Activated T-cell treated with anti-CD3 and anti-CD28 coated beads, Interleukin-2, amount 50 U/mL, for 24 hours (primary cell): Measurements from ENCODE around the gene GLB1L3.
A peak's percentile ranks its signal among the peaks of the same experiment; 100 is the strongest.

Experiments used
- DNase-seq: peaks from one replicate; pipeline ENCODE4 v3.0.0-alpha.2; 2020
- H3K27ac Mint-ChIP-seq: 2 replicates; pipeline ENCODE4 v1.8.0; 2020; ENCODE audit warnings: mild to moderate bottlenecking, mixed read lengths
- H3K27me3 Mint-ChIP-seq: 2 replicates; pipeline ENCODE4 v1.8.0; 2020; ENCODE audit warnings: mixed read lengths
- H3K36me3 Mint-ChIP-seq: 2 replicates; pipeline ENCODE4 v1.8.0; 2020; ENCODE audit warnings: low read depth, mixed read lengths
- H3K4me1 Mint-ChIP-seq: 2 replicates; pipeline ENCODE4 v1.8.0; 2020; ENCODE audit warnings: low read depth, mixed read lengths
- H3K4me3 Mint-ChIP-seq: 2 replicates; pipeline ENCODE4 v1.8.0; 2020; ENCODE audit warnings: mild to moderate bottlenecking, moderate library complexity, mixed read lengths
- H3K9me3 Mint-ChIP-seq: 2 replicates; pipeline ENCODE4 v1.8.0; 2020; ENCODE audit warnings: mixed read lengths

GLB1L3 gene

GRCh38 chr11:134260983-134261382 lies 15.2 kb upstream of the GLB1L3 start:
- peaks cover 82% of the 10 kb centered on the region for H3K36me3 Mint-ChIP-seq
- H3K27ac Mint-ChIP-seq = no peak overlapping the region
- peaks cover 5% of the 10 kb centered on the region for H3K4me1 Mint-ChIP-seq
- no peaks in the 10 kb centered on the region for H3K27me3 Mint-ChIP-seq
- no peak overlapping the region for H3K4me3 Mint-ChIP-seq
- H3K9me3 Mint-ChIP-seq = no peaks in the 10 kb centered on the region
- no peak for DNase-seq

DNA sequence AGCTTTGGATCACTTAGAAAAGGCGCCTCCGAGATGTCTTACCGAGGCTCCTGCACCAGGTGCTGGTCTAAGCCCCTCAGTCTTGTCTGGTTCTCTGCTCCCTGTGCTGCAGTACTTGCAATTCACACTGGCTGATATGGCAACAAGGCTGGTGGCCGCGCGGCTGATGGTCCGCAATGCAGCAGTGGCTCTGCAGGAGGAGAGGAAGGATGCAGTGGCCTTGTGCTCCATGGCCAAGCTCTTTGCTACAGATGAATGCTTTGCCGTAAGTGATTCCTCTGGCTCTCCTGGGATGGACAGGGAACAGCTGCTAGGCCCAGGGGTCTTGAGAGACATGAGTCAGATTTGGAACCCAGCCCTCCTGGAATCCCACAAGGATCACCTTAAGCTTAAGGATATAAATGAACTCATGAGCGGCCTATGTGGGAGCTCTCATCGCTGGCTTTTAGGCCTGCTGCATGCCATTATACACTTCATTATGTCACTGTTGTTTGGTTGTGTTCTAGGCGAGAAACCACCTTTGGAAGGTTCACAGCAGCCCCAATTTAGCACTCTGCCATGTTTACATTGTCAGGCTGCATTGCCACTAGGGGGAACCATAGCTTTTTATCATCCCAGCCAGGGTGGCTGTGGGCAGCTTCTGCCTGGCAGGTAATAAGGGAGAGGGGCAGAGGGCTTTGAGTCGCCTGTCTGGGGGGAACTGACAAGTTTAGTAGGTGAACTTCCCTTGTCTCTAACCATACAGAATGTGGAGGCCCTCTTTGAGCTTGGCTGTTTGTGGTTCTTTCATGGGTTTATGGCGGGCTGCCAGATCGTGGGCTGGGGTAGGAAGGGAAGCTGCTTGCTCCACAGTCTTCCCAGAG lies 14.3 kb upstream of the GLB1L3 start:
- H3K9me3 Mint-ChIP-seq = no peaks in the 10 kb centered on the region
- peak; percentile 41 for DNase-seq
- no peak overlapping the region for H3K4me3 Mint-ChIP-seq
- H3K27ac Mint-ChIP-seq = no peak overlapping the region
- no peaks in the 10 kb centered on the region for H3K4me1 Mint-ChIP-seq
- no peaks in the 10 kb centered on the region for H3K27me3 Mint-ChIP-seq
- peaks cover 74% of the 10 kb centered on the region for H3K36me3 Mint-ChIP-seq

- no peaks in the 10 kb centered on the region for H3K9me3 Mint-ChIP-seq
- no peaks in the 10 kb centered on the region for H3K27me3 Mint-ChIP-seq
- no peak for DNase-seq
- H3K36me3 Mint-ChIP-seq = peaks cover 47% of the 10 kb centered on the region
- peaks cover 6% of the 10 kb centered on the region for H3K4me1 Mint-ChIP-seq
- H3K27ac Mint-ChIP-seq = peak overlapping the region; percentile 7
- no peak overlapping the region for H3K4me3 Mint-ChIP-seq
These were observed 11.0 kb upstream of the GLB1L3 start for GRCh38 chr11:134264966-134265764.

DNA sequence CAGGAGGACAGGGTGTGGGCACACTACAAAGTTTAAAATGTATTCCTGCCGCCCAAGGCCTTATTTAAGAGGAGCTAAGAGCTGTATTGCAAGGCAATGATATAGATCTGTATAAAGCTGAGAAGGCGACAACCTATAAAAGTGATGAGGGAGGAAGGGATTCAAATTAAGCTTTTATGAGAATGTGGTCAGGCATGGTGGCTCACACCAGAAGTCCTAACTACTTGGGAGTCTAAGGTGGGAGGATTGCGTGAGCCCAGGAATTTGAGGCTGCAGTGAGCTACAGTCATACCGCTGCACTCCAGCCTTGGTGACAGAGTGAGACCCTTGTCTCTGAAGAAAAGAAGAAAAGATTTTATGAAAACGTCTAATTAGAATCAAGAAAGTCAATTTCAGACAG lies 9.7 kb upstream of the GLB1L3 start:
- no peak for DNase-seq
- Mint-ChIP-seq H3K36me3 (peaks cover 34% of the 10 kb centered on the region), H3K27me3 (no peaks in the 10 kb centered on the region), H3K4me3 (no peak overlapping the region), H3K27ac (no peak overlapping the region), H3K4me1 (peaks cover 16% of the 10 kb centered on the region), H3K9me3 (no peaks in the 10 kb centered on the region)

- Mint-ChIP-seq H3K27ac (no peak overlapping the region), H3K4me3 (no peak overlapping the region), H3K9me3 (no peaks in the 10 kb centered on the region), H3K4me1 (peaks cover 18% of the 10 kb centered on the region), H3K27me3 (no peaks in the 10 kb centered on the region), H3K36me3 (peaks cover 30% of the 10 kb centered on the region)
- DNase-seq = no peak
These were observed 9.3 kb upstream of the GLB1L3 start for GRCh38 chr11:134266841-134267251.

GRCh38 chr11:134267461-134267860 lies 8.7 kb upstream of the GLB1L3 start:
- Mint-ChIP-seq H3K27ac (no peak overlapping the region), H3K4me1 (peaks cover 21% of the 10 kb centered on the region), H3K36me3 (peaks cover 26% of the 10 kb centered on the region), H3K9me3 (no peaks in the 10 kb centered on the region), H3K4me3 (no peak overlapping the region), H3K27me3 (no peaks in the 10 kb centered on the region)
- DNase-seq = no peak

DNA sequence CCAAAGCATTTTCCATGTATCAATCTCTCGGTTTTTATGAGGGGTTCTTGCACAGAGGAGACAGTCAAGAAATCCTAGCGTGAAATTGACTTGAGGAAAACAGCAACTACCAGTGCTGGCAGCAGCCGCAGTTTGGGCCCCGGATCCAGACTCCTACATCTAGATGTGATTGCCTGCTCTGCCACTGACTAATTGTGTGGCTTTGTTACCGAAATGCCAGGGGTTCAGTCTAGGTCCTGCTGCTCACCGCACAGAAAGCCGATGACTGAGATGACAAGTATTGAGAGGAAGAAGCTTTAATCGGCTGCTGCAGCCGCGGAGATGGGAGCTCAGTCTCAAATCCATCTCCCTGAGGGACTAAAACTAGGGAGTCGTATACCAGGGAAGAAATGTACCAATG lies 8.2 kb upstream of the GLB1L3 start:
- no peak for DNase-seq
- Mint-ChIP-seq H3K27me3 (no peaks in the 10 kb centered on the region), H3K4me3 (no peak overlapping the region), H3K4me1 (peaks cover 25% of the 10 kb centered on the region), H3K36me3 (peaks cover 24% of the 10 kb centered on the region), H3K27ac (no peak overlapping the region), H3K9me3 (no peaks in the 10 kb centered on the region)

- Mint-ChIP-seq H3K27ac (no peak overlapping the region), H3K4me1 (peaks cover 47% of the 10 kb centered on the region), H3K4me3 (no peak overlapping the region), H3K36me3 (peaks cover 11% of the 10 kb centered on the region), H3K9me3 (no peaks in the 10 kb centered on the region), H3K27me3 (no peaks in the 10 kb centered on the region)
- no peak for DNase-seq
These were observed 5.9 kb upstream of the GLB1L3 start for GRCh38 chr11:134270250-134270714.

DNA sequence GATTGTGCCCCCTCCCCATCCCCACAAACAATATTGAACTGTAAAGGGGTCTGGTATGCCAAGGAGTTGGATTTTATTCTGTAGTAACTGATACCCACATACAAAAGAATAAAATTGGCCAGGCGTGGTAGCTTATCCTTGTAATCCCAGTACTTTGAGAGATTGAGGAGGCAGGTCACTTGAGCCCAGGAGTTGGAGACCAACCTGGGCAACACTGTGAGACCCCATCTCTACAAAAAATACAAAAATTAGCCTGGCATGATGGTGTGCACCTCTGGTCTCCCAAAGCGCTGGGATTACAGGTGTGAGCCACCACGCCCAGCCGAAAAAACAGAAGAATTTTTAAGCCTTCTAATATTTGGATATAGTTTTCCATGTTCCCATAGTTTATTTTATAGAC lies 4.2 kb upstream of the GLB1L3 start:
- no peak overlapping the region for H3K27ac Mint-ChIP-seq
- peaks cover 18% of the 10 kb centered on the region for H3K36me3 Mint-ChIP-seq
- H3K9me3 Mint-ChIP-seq = no peaks in the 10 kb centered on the region
- H3K4me3 Mint-ChIP-seq = no peak overlapping the region
- peaks cover 56% of the 10 kb centered on the region for H3K4me1 Mint-ChIP-seq
- no peak for DNase-seq
- H3K27me3 Mint-ChIP-seq = no peaks in the 10 kb centered on the region

DNA sequence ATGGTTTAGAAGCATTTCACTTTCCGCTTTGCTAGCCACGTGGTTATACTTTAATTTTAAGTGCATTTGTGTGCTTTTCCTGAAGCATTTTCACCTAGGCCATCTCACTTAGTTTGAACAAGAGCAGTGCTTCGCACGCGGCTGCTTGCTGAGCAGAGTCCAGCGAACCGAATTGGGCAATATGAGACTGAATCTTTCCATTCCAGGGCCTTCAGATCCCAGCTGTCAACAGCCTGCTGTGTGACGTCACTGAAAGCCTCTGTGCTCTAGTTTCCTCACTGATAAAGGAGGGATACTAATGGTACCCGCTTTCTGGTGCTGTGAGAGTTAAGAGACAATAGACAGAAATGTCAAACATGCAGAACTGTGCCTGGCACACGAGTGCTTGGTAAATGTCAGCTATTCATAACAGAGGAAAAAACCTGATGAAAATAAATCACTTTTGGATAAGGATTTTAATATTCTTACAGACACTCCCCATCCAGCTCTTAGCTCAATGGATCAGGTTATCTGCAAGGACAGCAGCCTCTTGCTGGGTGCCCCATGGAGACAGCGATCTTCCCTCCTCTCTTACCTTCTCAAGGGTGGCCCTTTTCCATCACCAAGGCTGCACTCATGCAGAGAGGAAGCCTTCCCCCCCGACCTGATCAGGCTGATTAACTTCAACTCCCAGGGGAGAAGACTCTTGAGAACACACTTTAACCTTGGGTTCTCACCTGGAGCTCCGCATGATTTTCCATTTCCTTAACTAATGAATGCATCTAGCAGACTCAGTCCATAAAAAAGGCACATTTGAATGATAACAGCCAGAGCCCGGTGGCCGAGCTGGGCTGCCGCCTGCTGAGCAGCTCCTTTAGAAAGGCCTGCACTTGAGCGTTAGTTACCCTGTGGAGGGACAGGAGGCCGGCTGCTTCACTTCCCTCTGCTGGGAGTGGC lies 3.5 kb upstream of the GLB1L3 start:
- Mint-ChIP-seq H3K4me3 (no peak overlapping the region), H3K27me3 (peaks cover 6% of the 10 kb centered on the region), H3K27ac (no peak overlapping the region), H3K9me3 (no peaks in the 10 kb centered on the region), H3K36me3 (peaks cover 18% of the 10 kb centered on the region), H3K4me1 (peaks cover 59% of the 10 kb centered on the region)
- no peak for DNase-seq

GRCh38 chr11:134273317-134273712 lies 2.9 kb upstream of the GLB1L3 start:
- peaks cover 9% of the 10 kb centered on the region for H3K27me3 Mint-ChIP-seq
- peaks cover 59% of the 10 kb centered on the region for H3K4me1 Mint-ChIP-seq
- H3K27ac Mint-ChIP-seq = no peak overlapping the region
- peaks cover 18% of the 10 kb centered on the region for H3K36me3 Mint-ChIP-seq
- H3K4me3 Mint-ChIP-seq = peak overlapping the region; percentile 87
- DNase-seq = no peak
- H3K9me3 Mint-ChIP-seq = no peaks in the 10 kb centered on the region

DNA sequence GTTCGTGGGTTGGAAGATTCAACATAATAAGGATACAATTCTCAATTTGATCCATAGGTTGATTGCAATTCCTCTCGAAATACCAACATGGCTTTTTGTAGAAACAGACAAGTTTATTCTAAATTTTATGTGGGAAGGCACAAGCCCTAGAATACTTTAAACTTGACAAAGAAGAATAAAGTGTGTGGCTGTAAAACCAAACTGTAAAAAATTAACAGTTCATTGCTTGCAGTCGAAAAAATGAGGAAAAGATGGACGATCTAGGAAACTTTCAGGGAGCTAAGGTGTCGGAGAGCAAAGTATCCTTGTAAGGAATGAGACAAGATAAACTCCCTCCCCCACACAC lies 1.0 kb upstream of the GLB1L3 start:
- no peak for DNase-seq
- Mint-ChIP-seq H3K27me3 (peaks cover 12% of the 10 kb centered on the region), H3K27ac (peak overlapping the region; percentile 92), H3K36me3 (peaks cover 18% of the 10 kb centered on the region), H3K9me3 (no peaks in the 10 kb centered on the region), H3K4me3 (peak overlapping the region; percentile 87), H3K4me1 (peaks cover 53% of the 10 kb centered on the region)

DNA sequence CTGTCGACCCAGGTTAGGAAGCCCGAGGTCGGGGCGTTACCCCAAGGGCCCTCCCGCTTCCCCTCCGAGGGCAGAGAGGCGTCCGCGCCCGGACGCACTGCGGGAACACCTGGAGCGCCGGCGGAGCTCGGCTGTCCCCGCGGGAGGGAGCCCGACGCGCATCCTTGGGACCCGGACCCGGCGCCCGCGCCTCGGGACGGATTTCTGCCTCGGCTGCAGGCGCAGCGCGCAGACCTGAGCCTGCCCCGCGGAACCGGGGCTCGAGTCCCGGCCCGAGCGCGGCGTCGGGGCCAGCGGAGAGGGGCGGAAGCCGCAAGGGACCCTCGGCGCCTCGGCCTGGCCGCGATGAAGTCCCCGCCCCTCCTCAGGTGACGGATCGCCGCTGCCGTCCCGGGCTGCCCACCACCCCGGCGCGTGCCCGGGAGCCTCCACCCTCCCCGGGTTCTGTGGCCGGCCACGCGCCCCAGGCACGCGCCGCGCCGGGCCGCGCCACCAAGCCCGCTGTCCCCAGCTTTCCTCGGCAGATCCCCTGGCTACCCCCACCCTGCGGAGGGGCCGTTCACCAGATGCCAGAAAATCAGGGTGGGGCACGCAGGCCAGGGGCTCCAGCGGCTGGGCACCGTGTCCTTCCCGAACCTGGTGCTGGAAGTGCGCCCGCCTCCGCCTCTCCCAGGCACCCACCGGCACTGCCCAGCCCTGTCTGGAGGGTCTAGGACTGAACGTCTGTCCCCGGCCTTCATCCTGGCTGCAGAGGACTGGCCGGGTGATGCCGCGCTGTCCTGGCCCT lies 410 bp downstream of the GLB1L3 start:
- peak overlapping the region; percentile 87 for H3K4me3 Mint-ChIP-seq
- H3K36me3 Mint-ChIP-seq = peaks cover 18% of the 10 kb centered on the region
- H3K27me3 Mint-ChIP-seq = peaks cover 12% of the 10 kb centered on the region
- no peaks in the 10 kb centered on the region for H3K9me3 Mint-ChIP-seq
- peak overlapping the region; percentile 92 for H3K27ac Mint-ChIP-seq
- peaks cover 41% of the 10 kb centered on the region for H3K4me1 Mint-ChIP-seq
- DNase-seq = peak; percentile 50
